Endothelial cell (in vitro differentiated cells): Measurements from ENCODE around the gene EPHX1. TPM values are rescaled to one million over a fixed set of nuclear protein-coding genes. Genes with fewer than 3 reads are reported as not detected.

Experiments used
- DNase-seq: peaks from one replicate; pipeline ENCODE4 v3.0.0; 2021; ENCODE audit warnings: low spot score
- H3K27ac Mint-ChIP-seq: one replicate; pipeline ENCODE4 v1.8.0; 2021; ENCODE audit warnings: mixed read lengths, inconsistent platforms; ENCODE audit not compliant: unreplicated experiment
- H3K27me3 Mint-ChIP-seq: one replicate; pipeline ENCODE4 v1.8.0; 2021; ENCODE audit warnings: mild to moderate bottlenecking, moderate library complexity, mixed read lengths, inconsistent platforms; ENCODE audit not compliant: unreplicated experiment
- H3K36me3 Mint-ChIP-seq: one replicate; pipeline ENCODE4 v1.8.0; 2021; ENCODE audit warnings: mild to moderate bottlenecking, low read depth, mixed read lengths, inconsistent platforms; ENCODE audit not compliant: unreplicated experiment
- H3K4me1 Mint-ChIP-seq: one replicate; pipeline ENCODE4 v1.8.0; 2021; ENCODE audit warnings: mild to moderate bottlenecking, mixed read lengths, inconsistent platforms; ENCODE audit not compliant: unreplicated experiment
- H3K4me3 Mint-ChIP-seq: one replicate; pipeline ENCODE4 v1.8.0; 2021; ENCODE audit warnings: mild to moderate bottlenecking, mixed read lengths, inconsistent platforms; ENCODE audit not compliant: unreplicated experiment
- H3K9me3 Mint-ChIP-seq: one replicate; pipeline ENCODE4 v1.8.0; 2021; ENCODE audit warnings: mixed read lengths, inconsistent platforms; ENCODE audit not compliant: unreplicated experiment
- CTCF ChIP-seq: fragments of 200-600 bp; sonication (generic); IDR thresholded peaks from one replicate; pipeline ENCODE4 v1.5.0; 2021; ENCODE audit warnings: antibody characterized with exemption; ENCODE audit not compliant: unreplicated experiment
- total RNA-seq: library from RNA; stranded (reverse); fragmentation: NEBNext Ultra II Directional; extraction: Animal tissue kit (Norgen Biotek cat#: 25700); gene quantifications from one replicate; pipeline ENCODE4 v1.2.1, GENCODE V29; 2021; ENCODE audit not compliant: unreplicated experiment

EPHX1 gene
- total RNA-seq, 1 donor from 2014 or later: 45.0 TPM

- Mint-ChIP-seq H3K4me1 (peaks cover 33% of the 10 kb centered on the region), H3K36me3 (peaks cover 12% of the 10 kb centered on the region), H3K9me3 (no peaks in the 10 kb centered on the region), H3K27me3 (peaks cover 13% of the 10 kb centered on the region), H3K4me3 (peak overlapping the region; percentile 37), H3K27ac (no peak overlapping the region)
- no peak for TF ChIP-seq CTCF
- DNase-seq: no peak
Measured at GRCh38 chr1:225875044-225875815, 65.3 kb downstream of the EPHX1 start.

- Mint-ChIP-seq H3K4me1 (peaks cover 42% of the 10 kb centered on the region), H3K4me3 (no peak overlapping the region), H3K36me3 (peaks cover 12% of the 10 kb centered on the region), H3K27ac (no peak overlapping the region), H3K27me3 (peaks cover 13% of the 10 kb centered on the region), H3K9me3 (no peaks in the 10 kb centered on the region)
- no peak for TF ChIP-seq CTCF
- no peak for DNase-seq
Measured at GRCh38 chr1:225876900-225877510, 67.1 kb downstream of the EPHX1 start.

- DNase-seq: peak; percentile 76
- H3K27me3 Mint-ChIP-seq: peaks cover 13% of the 10 kb centered on the region
- no peak overlapping the region for H3K27ac Mint-ChIP-seq
- no peaks in the 10 kb centered on the region for H3K9me3 Mint-ChIP-seq
- peak overlapping the region; percentile 43 for H3K4me3 Mint-ChIP-seq
- peaks cover 12% of the 10 kb centered on the region for H3K36me3 Mint-ChIP-seq
- peak; percentile 55 for TF ChIP-seq CTCF
- peaks cover 42% of the 10 kb centered on the region for H3K4me1 Mint-ChIP-seq
Measured at GRCh38 chr1:225877580-225877979, 67.7 kb downstream of the EPHX1 start.

GRCh38 chr1:225878282-225878681 lies 68.4 kb downstream of the EPHX1 start:
- Mint-ChIP-seq H3K27me3 (peaks cover 15% of the 10 kb centered on the region), H3K4me3 (peak overlapping the region; percentile 29), H3K36me3 (peaks cover 12% of the 10 kb centered on the region), H3K27ac (peak overlapping the region; percentile 70), H3K4me1 (peaks cover 42% of the 10 kb centered on the region), H3K9me3 (no peaks in the 10 kb centered on the region)
- DNase-seq: no peak
- no peak for TF ChIP-seq CTCF

- peaks cover 5% of the 10 kb centered on the region for H3K36me3 Mint-ChIP-seq
- peaks cover 14% of the 10 kb centered on the region for H3K27me3 Mint-ChIP-seq
- H3K27ac Mint-ChIP-seq: no peak overlapping the region
- no peak for DNase-seq
- no peak overlapping the region for H3K4me3 Mint-ChIP-seq
- H3K9me3 Mint-ChIP-seq: no peaks in the 10 kb centered on the region
- no peak for TF ChIP-seq CTCF
- peaks cover 45% of the 10 kb centered on the region for H3K4me1 Mint-ChIP-seq
Measured at GRCh38 chr1:225879521-225880221, 69.7 kb downstream of the EPHX1 start.
